Middle frontal gyrus (tissue), 1 donor: ENCODE measurements around the gene IL13.
"Not testable (repeated sequence)": the region's sequence is repeated elsewhere in the genome, so short reads cannot be mapped to it uniquely, and the experiment has no call there.

ENCODE experiments used
- DNase-seq: peaks from one replicate; pipeline ENCODE4 v3.0.0-alpha.2; 2015; ENCODE audit warnings: low spot score; ENCODE audit errors: extremely low spot score

Gene IL13

DNA sequence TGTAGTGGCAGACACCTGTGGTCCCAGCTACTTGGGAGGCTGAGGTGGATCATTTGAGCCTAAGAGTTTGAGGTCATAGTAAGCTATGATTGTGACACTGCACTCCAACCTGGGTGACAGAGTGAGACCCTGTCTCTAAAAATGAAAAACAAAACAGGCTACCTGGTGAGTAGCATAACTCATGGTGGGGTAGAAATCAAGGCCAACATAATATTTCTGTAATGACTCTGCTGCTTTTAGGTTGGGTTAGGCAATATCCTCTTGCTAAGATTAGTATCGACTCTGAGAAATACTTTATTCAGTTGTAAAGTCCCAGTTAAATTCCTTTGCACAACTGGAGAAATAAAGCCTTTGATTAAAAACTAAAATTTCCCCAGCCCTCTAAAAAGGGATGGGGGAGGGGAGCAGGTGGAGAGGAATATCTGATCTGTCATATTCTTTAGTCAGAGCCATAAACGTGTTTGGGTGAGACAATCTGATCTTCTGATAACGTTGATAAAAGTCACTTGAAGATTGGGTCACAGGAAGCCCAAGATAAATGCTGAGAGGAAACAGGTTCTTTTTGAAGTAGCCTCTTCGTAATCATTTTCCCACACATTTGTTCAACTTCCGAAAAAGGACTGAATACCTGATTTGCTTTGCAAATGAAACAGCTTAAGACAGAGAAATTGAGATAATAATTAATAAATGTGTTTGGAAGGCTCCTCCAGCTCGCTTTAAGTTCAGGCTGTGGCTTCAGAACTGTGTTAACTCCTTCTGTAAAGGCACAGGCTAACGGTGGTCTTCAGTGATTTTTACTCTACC lies 30.8 kb downstream of the IL13 start:
- no peak for DNase-seq

DNA sequence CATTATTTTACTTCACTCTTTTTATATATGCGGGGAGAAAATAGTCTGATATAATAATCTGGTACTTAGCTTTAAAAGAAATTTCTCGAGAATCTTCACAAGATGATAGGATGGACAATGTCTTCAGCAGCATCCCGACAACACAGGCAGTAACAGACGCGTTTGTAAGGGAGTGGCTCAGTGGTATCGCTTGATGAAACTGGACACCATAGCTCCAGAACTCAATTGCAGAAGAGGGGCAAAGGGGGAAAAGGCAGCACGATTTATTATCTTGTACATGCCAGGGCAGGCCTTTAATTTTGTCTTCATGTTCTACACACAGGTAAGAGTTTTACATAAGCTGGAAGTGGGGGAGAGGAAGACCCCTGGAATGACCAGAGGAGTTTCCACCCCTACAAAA lies 31.5 kb downstream of the IL13 start:
- no peak for DNase-seq

DNA sequence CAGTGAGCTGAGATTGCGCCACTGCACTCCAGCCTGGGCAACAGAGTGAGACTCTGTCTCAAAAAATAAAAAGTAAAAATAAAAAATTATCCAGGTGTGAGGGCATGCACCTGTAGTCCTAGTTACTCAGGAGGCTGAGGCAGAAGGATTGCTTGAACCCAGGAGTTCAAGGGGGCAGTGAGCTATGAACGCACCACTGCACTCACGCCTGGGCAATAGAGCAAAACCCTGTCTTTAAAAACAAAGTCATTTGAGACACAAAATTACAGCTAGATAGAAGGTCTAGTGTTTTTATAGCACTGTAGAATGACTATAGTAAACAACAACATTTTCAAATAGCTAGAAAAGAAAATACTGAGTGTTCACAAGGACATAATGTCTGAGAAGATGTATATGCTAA lies 32.2 kb downstream of the IL13 start:
- DNase-seq, result no peak

DNA sequence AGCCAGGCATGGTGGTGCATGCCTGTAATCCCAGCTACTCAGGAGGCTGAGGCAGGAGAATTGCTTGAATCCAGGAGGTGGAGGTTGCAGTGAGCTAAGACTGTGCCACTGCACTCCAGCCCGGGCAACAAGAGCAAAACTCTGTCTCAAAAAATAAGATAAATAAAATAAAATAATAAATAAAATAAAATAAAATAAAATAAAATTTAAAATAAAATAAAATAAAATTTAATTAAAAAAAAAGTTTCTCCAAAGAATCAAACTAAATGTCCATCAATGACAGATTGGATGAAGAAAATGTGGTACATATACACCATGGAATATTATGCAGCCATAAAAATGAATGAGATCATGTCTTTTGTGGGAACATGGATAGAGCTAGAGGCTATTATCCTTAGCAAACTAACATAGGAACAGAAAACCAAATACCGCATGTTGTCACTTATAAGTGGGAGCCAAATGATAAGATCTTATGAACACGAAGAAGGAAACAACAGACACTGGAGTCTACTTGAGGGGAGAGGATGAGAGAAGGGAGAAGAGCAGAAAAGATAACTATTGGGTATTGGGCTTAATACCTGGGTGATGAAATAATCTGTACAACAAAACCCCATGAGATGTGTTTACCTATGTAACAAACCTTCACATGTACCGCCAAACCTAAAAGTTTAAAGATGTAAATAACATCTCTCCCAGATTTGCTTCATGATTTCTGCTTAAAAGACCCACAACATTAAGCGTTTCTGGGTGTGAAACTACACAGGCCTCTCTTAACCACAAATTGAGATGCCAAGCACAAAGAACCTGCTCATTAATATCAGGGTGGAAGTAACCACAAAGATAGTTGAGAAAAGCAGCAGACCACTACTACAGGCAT lies 34.0 kb downstream of the IL13 start:
- DNase-seq, result not testable (repeated sequence)

DNA sequence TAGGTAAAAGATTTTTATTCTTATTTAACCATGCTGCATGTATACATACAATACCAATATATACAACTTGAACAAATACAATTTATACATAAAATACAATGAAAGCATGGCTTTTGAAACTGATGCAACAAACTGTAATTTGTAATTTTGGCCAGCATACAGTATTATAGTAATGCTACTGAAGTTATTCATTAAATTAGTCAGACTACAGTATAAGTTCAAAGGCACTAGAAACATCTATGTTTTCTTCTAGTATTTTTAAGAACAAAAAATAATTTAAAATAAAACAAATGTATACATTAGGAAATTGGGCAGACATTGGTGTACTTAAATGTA lies 34.6 kb downstream of the IL13 start:
- DNase-seq, result no peak

DNA sequence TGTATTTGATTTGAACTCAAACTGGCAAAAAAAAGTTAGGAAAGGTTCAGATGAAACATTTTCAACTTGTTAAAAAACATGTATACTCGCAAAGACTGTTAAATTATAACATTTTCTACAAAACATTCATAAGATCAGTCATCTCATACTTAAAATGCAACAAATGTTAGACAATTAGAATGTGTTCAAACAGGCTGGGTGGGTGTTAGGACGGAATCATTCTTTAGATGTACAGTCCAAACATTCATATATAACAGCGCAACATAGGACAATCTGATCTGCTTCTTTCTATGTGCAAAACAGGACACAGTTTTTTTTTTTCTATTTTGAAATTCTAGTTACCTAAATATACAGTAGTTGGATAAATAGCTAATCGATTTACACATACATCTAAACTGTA lies 38.0 kb downstream of the IL13 start:
- no peak for DNase-seq

DNA sequence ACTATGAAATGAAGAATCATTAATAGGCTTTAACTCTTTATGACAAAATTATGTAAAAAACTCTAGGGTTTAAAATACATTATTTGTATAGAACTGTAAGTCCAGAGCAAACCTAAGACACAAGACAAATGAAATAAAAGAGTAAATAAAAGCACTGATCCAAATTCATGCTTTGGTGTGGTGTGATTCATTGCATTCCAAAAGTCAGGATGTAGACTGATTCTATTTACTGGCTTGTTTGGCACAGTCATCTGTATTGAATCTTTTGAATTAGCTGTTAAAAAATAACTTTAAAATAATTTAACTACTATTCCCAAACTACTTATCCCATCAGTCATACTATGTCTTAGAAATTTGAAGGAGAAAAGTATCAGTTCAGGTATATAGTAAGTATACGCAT lies 46.9 kb downstream of the IL13 start:
- no peak for DNase-seq

DNA sequence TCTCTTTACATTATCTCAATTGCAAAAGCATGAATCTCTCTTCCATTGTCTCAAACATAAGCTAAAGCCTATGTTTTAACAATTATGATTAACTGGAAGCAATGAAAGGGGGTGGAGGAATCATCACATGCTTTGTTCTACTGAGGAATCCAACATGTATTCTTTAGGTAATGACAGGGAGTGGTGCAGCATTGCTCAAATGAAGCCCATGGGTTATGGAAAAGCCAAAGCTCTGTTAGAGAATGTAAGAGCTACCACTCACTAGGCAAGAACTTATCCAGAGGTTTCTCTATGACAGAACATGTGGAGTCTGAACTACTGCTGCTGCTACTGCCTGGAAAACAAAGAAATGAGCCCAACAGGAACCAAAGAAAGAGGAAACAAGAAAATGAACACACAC lies 50.7 kb downstream of the IL13 start:
- no peak for DNase-seq
